Measurements from ENCODE around the gene CTNND2.

The CTNND2 gene

GRCh38 chr5:11212706-11213105 lies 691.5 kb downstream of the CTNND2 start:
- no peak for DNase-seq (ENCODE audit: low read depth in 1 of 2, low spot score in 1 of 2)

- no peak for DNase-seq (ENCODE audit: low read depth in 1 of 2, low spot score in 1 of 2)
Observed at GRCh38 chr5:11197726-11198125, 706.5 kb downstream of the CTNND2 start.

GRCh38 chr5:11191673-11192072 lies 712.6 kb downstream of the CTNND2 start:
- no peak for DNase-seq (ENCODE audit: low read depth in 1 of 2, low spot score in 1 of 2)

GRCh38 chr5:11182441-11183080 lies 721.7 kb downstream of the CTNND2 start:
- no peak for DNase-seq (ENCODE audit: low read depth in 1 of 2, low spot score in 1 of 2)

GRCh38 chr5:11181940-11182339 lies 722.3 kb downstream of the CTNND2 start:
- no peak for DNase-seq (ENCODE audit: low read depth in 1 of 2, low spot score in 1 of 2)

- no peak for DNase-seq (ENCODE audit: low read depth in 1 of 2, low spot score in 1 of 2)
Observed at GRCh38 chr5:11180890-11181289, 723.4 kb downstream of the CTNND2 start.

- no peak for DNase-seq (ENCODE audit: low read depth in 1 of 2, low spot score in 1 of 2)
Observed at GRCh38 chr5:11177999-11178711, 726.1 kb downstream of the CTNND2 start.

- no peak for DNase-seq (ENCODE audit: low read depth in 1 of 2, low spot score in 1 of 2)
Observed at GRCh38 chr5:11174591-11174990, 729.7 kb downstream of the CTNND2 start.

- no peak for DNase-seq (ENCODE audit: low read depth in 1 of 2, low spot score in 1 of 2)
Observed at GRCh38 chr5:11172484-11172883, 731.8 kb downstream of the CTNND2 start.

GRCh38 chr5:11171236-11171635 lies 733.0 kb downstream of the CTNND2 start:
- DNase-seq (ENCODE audit: low read depth in 1 of 2, low spot score in 1 of 2): no peak

- no peak for DNase-seq (ENCODE audit: low read depth in 1 of 2, low spot score in 1 of 2)
Observed at GRCh38 chr5:11166923-11167322, 737.3 kb downstream of the CTNND2 start.

- no peak for DNase-seq (ENCODE audit: low read depth in 1 of 2, low spot score in 1 of 2)
Observed at GRCh38 chr5:11164531-11165294, 739.5 kb downstream of the CTNND2 start.

- DNase-seq (ENCODE audit: low read depth in 1 of 2, low spot score in 1 of 2): no peak
Observed at GRCh38 chr5:11157132-11157531, 747.1 kb downstream of the CTNND2 start.

GRCh38 chr5:11153670-11154382 lies 750.4 kb downstream of the CTNND2 start:
- no peak for DNase-seq (ENCODE audit: low read depth in 1 of 2, low spot score in 1 of 2)

GRCh38 chr5:11152368-11152767 lies 751.9 kb downstream of the CTNND2 start:
- no peak for DNase-seq (ENCODE audit: low read depth in 1 of 2, low spot score in 1 of 2)

- no peak for DNase-seq (ENCODE audit: low read depth in 1 of 2, low spot score in 1 of 2)
Observed at GRCh38 chr5:11150976-11151375, 753.3 kb downstream of the CTNND2 start.

- no peak for DNase-seq (ENCODE audit: low read depth in 1 of 2, low spot score in 1 of 2)
Observed at GRCh38 chr5:11148810-11149539, 755.3 kb downstream of the CTNND2 start.

GRCh38 chr5:11146171-11146570 lies 758.1 kb downstream of the CTNND2 start:
- no peak for DNase-seq (ENCODE audit: low read depth in 1 of 2, low spot score in 1 of 2)

GRCh38 chr5:11143456-11144267 lies 760.6 kb downstream of the CTNND2 start:
- no peak for DNase-seq (ENCODE audit: low read depth in 1 of 2, low spot score in 1 of 2)

Measured in activated T-helper 1 cell treated with anti-CD3 and anti-CD28 coated beads, Interleukin-2, amount 50 U/mL, for 16 hours (primary cell).